Uterus (tissue), 4 donors: ENCODE data around the gene LRP10. TPM values are rescaled to one million over a fixed set of nuclear protein-coding genes. Genes with fewer than 3 reads are reported as not detected.

ENCODE experiments used
- DNase-seq, 2 donors: peaks; one replicate each; pipeline ENCODE4 v3.0.0-alpha.2; 2019 to 2020
- H3K27ac ChIP-seq, 2 donors: fragments of 200-600 bp; sonication (generic); 1 replicate in 1 of 2; 2 replicates in 1 of 2; pipeline ENCODE4 v1.5.1; 2016 to 2018
- H3K27me3 ChIP-seq, 2 donors: fragments of 200-600 bp; sonication (generic); one replicate each; pipeline ENCODE4 v1.5.1; 2018 to 2019; ENCODE audit warnings: control low read depth in 1 of 2
- H3K36me3 ChIP-seq, 2 donors: fragments of 200-600 bp; sonication (generic); one replicate each; pipeline ENCODE4 v1.5.1; 2019; ENCODE audit warnings: control low read depth in 1 of 2
- H3K4me1 ChIP-seq, 2 donors: fragments of 200-600 bp; sonication (generic); one replicate each; pipeline ENCODE4 v1.5.1; 2018 to 2019; ENCODE audit warnings: control low read depth in 1 of 2
- H3K4me3 ChIP-seq, 2 donors: fragments of 200-600 bp; sonication (generic); 1 replicate in 1 of 2; 2 replicates in 1 of 2; pipeline ENCODE4 v1.5.1; 2018 to 2019; ENCODE audit warnings: mild to moderate bottlenecking in 1 of 2
- H3K9me3 ChIP-seq, 2 donors: fragments of 200-600 bp; sonication (generic); one replicate each; pipeline ENCODE4 v1.5.1; 2019; ENCODE audit warnings: control low read depth in 1 of 2
- POLR2A ChIP-seq, 2 donors: fragments of 450-650 bp; IDR thresholded peaks; one replicate each; pipeline ENCODE4 v1.6.1; 2016; ENCODE audit warnings: antibody characterized with exemption in 2 of 2, mild to moderate bottlenecking in 1 of 2, moderate library complexity in 1 of 2
- intact Hi-C: fragments of 100-400 bp; cut with DNase I; formaldehyde crosslinking; loops from one replicate; pipeline ENCODE4 v1.15.1; 2023; ENCODE audit warnings: low total_unique reads
- total RNA-seq, 4 donors: library from RNA; depleted of rRNA in 3 of 4; stranded (reverse); fragments of >200 nt in 3 of 4; gene quantifications; one replicate each; pipeline versions ENCODE4 v1.1.0 to v1.2.4, GENCODE V29; 2014 to 2023
- TF ChIP-seq, protein P1 (sequence below), 4 experiments: fragments of 200-600 bp in 2 of 4; fragments of 450-650 bp in 2 of 4; sonication (generic) in 2 of 4; IDR thresholded peaks; one replicate each; pipeline ENCODE4 v1.5.1; 2016 to 2019; ENCODE audit warnings: antibody characterized with exemption in 4 of 4, mild to moderate bottlenecking in 2 of 4, moderate library complexity in 1 of 4
- donor health status: DM: yes; HTN: yes; CAD: no.

Gene LRP10
- total RNA-seq, 4 donors from 2014 or later = 27.4 to 140 (median 37.5) TPM

- Histone ChIP-seq H3K27ac (peak overlapping the region; percentile 38 to 71), H3K4me3 (no peak overlapping the region), H3K4me1 (no peaks in the 10 kb centered on the region), H3K27me3 (no peaks in the 10 kb centered on the region), H3K36me3 (no peaks in the 10 kb centered on the region), H3K9me3 (no peaks in the 10 kb centered on the region)
- peak in 1 of 2 donors; percentile 46 for DNase-seq
- TF ChIP-seq POLR2A (IDR thresholded peaks at IDR 0.05) = no peak
- TF ChIP-seq, protein P1, sequence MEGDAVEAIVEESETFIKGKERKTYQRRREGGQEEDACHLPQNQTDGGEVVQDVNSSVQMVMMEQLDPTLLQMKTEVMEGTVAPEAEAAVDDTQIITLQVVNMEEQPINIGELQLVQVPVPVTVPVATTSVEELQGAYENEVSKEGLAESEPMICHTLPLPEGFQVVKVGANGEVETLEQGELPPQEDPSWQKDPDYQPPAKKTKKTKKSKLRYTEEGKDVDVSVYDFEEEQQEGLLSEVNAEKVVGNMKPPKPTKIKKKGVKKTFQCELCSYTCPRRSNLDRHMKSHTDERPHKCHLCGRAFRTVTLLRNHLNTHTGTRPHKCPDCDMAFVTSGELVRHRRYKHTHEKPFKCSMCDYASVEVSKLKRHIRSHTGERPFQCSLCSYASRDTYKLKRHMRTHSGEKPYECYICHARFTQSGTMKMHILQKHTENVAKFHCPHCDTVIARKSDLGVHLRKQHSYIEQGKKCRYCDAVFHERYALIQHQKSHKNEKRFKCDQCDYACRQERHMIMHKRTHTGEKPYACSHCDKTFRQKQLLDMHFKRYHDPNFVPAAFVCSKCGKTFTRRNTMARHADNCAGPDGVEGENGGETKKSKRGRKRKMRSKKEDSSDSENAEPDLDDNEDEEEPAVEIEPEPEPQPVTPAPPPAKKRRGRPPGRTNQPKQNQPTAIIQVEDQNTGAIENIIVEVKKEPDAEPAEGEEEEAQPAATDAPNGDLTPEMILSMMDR (IDR thresholded peaks at IDR 0.05) = no peak
- intact Hi-C loops = no loop called here
These were observed 27.0 kb downstream of the LRP10 start for GRCh38 chr14:22898302-22899090.

- H3K4me3 ChIP-seq = no peak overlapping the region
- H3K4me1 ChIP-seq = no peaks in the 10 kb centered on the region
- TF ChIP-seq, protein P1 (IDR thresholded peaks at IDR 0.05) = peak; percentile 43 to 62 (median 50)
- TF ChIP-seq POLR2A (IDR thresholded peaks at IDR 0.05) = no peak
- H3K36me3 ChIP-seq = no peaks in the 10 kb centered on the region
- H3K27ac ChIP-seq = peak overlapping the region; percentile 28 to 71
- intact Hi-C loops = no loop called here
- no peaks in the 10 kb centered on the region for H3K9me3 ChIP-seq
- H3K27me3 ChIP-seq = no peaks in the 10 kb centered on the region
- peak in 1 of 2 donors; percentile 56 for DNase-seq
These were observed 28.7 kb downstream of the LRP10 start for GRCh38 chr14:22900081-22900799.

GRCh38 chr14:22901799-22902198 is 30.3 kb downstream of the LRP10 start:
- H3K4me1 ChIP-seq = no peaks in the 10 kb centered on the region
- no peaks in the 10 kb centered on the region for H3K36me3 ChIP-seq
- intact Hi-C loops = no loop called here
- H3K9me3 ChIP-seq = no peaks in the 10 kb centered on the region
- no peak for TF ChIP-seq POLR2A (IDR thresholded peaks at IDR 0.05)
- TF ChIP-seq, protein P1 (IDR thresholded peaks at IDR 0.05) = no peak
- no peak overlapping the region for H3K27ac ChIP-seq
- no peak overlapping the region for H3K4me3 ChIP-seq
- no peak for DNase-seq
- no peaks in the 10 kb centered on the region for H3K27me3 ChIP-seq

- intact Hi-C loops = no loop called here
- no peaks in the 10 kb centered on the region for H3K27me3 ChIP-seq
- no peak for DNase-seq
- no peaks in the 10 kb centered on the region for H3K36me3 ChIP-seq
- H3K4me3 ChIP-seq = no peak overlapping the region
- no peaks in the 10 kb centered on the region for H3K4me1 ChIP-seq
- H3K27ac ChIP-seq = no peak overlapping the region
- TF ChIP-seq, protein P1 (IDR thresholded peaks at IDR 0.05) = no peak
- TF ChIP-seq POLR2A (IDR thresholded peaks at IDR 0.05) = no peak
- H3K9me3 ChIP-seq = no peaks in the 10 kb centered on the region
These were observed 32.2 kb downstream of the LRP10 start for GRCh38 chr14:22903742-22904087.

GRCh38 chr14:22905627-22906026 is 34.1 kb downstream of the LRP10 start:
- no peaks in the 10 kb centered on the region for H3K4me1 ChIP-seq
- H3K36me3 ChIP-seq = no peaks in the 10 kb centered on the region
- no peak overlapping the region for H3K27ac ChIP-seq
- H3K9me3 ChIP-seq = no peaks in the 10 kb centered on the region
- no peak for TF ChIP-seq POLR2A (IDR thresholded peaks at IDR 0.05)
- TF ChIP-seq, protein P1 (IDR thresholded peaks at IDR 0.05) = no peak
- no peak overlapping the region for H3K4me3 ChIP-seq
- no peak for DNase-seq
- intact Hi-C loops = no loop called here
- H3K27me3 ChIP-seq = no peaks in the 10 kb centered on the region
